Measurements from ENCODE around the gene DDIT4.
A peak's percentile ranks its signal among the peaks of the same experiment; 100 is the strongest.

- TF ChIP-seq POLR2A (IDR thresholded peaks at IDR 0.05) (peak in 1 of 2 donors; percentile 60), CTCF (IDR thresholded peaks at IDR 0.05) (peak in 5 of 6 experiments; percentile 54 to 68 (median 66))
Measured at GRCh38 chr10:72274730-72275350, 1.1 kb downstream of the DDIT4 start.
